Endothelial cell of hepatic sinusoid (primary cell): ENCODE data around the gene GOLGA8K.
"Not testable (repeated sequence)": the region's sequence is repeated elsewhere in the genome, so short reads cannot be mapped to it uniquely, and the experiment has no call there.

ENCODE experiments used
- in situ Hi-C: cut with HindIII; loops from 2 replicates; pipeline ENCODE4 v1.10.0; 2017; ENCODE audit warnings: low sequenced_read_pairs

Gene GOLGA8K, protein sequence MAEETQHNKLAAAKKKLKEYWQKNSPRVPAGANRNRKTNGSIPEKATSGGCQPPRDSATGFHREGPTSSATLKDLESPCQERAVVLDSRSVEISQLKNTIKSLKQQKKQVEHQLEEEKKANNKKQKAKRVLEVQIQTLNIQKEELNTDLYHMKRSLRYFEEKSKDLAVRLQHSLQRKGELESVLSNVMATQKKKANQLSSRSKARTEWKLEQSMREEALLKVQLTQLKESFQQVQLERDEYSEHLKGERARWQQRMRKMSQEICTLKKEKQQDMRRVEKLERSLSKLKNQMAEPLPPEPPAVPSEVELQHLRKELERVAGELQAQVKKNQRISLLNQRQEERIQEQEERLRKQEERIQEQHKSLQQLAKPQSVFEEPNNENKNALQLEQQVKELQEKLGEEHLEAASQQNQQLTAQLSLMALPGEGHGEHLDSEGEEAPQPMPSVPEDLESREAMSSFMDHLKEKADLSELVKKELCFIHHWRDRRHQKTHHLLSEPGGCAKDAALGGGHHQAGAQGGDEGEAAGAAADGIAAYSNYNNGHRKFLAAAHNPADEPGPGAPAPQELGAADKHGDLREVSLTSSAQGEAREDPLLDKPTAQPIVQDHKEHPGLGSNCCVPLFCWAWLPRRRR

DNA sequence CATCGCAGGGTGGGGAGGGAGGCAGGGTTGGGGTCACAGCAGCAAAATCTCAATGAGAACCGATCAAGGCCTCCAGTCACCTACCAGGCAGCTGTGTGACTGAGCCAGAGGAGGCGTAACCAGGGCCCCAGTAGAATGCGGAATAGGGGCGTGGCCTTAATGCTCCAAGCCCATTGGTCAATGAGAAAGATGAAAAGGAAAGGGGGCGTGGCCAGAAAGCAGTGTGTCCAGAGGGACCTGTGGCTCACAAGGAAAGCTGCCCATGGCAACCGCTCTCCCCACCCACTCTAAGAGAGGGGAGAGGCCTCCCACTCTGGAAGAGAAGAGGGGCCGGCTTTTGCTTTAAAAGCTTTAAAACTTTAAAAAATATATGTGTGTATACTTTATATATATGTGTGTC is at the start of gene GOLGA8K:
Gene GOLGA8K, minus strand, starts transcription at position 101 of the 400 bp plus-strand sequence. Its CDS starts 98 bp downstream, at position 3.
- in situ Hi-C loops: not testable (repeated sequence)

DNA sequence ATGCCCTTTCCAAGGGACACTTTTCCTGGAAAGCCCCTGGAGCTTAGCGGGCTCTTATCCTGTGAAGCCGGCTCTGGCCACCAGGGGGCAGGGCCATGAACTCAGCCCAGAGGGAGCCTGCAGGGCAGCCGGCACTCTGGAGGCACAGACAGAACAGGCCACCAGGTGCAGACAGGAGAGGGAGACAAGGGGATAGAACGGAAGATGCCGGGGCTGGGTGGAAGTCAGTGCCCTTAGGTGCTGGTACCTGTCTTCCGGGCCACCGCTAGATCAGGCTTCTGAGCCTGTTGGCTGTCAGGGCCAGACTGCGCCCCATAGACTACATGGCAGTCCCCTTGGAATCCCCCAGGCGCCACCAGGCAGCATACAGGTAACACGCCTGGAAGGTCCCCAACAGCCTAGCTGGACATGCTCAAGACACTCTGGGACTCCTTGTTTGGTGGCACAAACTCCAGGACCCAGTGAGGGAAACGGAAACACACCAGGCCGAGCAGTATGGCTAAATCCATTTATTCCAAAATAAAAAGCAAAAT is 37.4 kb upstream of the GOLGA8K start:
- in situ Hi-C loops: not testable (repeated sequence)

DNA sequence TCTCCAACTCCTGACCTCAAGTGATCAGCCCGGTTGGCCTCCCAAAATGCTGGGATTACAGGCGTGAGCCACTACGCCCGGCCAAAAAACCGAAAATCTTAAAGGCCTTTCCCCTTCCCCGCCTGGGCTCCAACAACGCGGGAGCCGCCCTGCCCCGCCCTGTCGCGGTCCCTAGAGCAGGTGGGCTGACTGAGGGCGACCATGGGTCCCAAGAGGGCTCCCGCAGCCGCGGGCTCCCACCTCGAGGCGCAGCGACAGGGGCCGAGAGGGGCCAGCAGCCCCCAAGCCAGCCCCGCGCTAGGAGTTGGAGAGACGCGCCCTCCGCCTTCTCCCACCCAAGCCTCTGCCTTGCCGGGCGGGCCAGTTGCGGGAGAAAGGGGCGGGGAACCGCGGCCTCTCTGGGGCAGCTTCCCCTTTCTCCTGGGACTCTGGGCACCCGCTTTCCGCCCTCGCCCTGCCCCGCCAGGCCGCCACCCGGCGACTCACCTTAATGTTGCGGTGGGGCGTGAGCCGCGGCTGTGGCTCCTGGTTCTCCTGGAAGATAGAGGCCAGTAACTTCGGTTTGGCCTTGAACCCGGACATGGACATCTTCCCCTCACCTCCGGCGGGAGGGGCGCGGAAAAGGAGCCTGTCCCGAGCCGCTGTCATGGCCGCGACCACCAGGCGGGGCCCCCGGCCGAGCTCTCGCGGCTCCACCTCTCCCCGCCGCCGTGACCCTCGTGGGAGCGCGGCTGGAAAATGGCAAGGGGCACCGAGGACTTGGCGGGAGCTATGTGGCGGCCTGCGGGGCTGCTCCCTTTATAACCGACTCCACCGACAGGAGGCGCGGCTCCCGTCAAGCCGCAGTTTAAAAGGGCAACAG is 31.2 kb upstream of the GOLGA8K start:
- in situ Hi-C loops: not testable (repeated sequence)

DNA sequence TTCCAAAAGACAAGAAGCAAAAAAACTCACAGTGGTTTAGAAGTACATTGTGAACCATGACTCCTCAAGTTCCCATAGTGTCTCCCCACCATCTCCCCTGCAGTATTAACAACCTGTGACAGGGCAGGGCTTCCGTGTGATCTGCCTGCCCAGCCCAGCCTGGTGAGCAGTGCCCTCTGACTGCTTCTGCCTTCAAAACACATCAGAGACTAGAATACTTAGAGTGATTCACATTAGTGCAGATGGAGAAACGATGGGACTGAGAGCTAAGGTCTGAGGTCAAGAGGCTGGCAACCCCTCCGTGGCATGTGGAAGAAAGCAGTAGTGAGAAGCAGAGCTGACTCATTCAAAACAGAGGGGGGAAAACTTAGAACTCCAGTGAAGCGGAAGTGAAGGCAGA is 24.5 kb upstream of the GOLGA8K start:
- in situ Hi-C loops: not testable (repeated sequence)

DNA sequence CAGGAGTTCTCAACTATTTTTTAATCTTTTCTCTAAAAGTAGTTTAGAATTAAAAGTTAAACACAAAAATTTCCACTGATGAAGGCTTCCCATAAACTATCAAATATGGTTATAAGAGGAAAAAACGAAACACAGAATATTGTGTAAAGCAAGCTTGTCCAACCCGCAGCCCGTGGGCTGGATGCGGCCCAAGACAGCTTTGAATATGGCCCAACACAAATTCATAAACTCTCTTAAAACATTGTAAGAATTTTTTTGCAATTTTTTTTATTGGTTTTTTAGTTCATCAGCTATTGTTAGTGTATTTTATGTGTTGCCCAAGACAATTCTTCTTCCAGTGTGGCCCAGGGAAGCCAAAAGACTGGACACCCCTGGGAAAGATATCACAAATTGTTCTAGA is 23.4 kb upstream of the GOLGA8K start:
- in situ Hi-C loops: not testable (repeated sequence)

DNA sequence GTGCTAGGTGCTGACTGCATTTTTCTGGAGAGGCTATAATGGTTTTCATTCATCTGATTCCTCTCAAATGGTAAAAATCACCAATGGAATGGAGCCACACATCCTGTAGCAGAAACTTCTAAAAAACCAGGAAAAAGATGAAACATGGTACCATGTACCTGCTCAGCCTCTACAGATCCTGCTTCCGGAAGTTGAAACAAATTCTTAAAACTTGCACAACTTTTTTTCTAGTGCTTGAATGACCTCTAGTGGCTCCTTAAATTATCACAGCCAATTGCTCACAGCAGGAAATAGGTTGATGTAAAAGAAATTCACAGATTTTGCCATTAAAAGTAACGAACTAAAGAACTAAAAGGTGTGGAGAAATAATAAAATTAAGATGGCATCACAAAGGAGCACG is 4.8 kb upstream of the GOLGA8K start:
- in situ Hi-C loops: not testable (repeated sequence)

DNA sequence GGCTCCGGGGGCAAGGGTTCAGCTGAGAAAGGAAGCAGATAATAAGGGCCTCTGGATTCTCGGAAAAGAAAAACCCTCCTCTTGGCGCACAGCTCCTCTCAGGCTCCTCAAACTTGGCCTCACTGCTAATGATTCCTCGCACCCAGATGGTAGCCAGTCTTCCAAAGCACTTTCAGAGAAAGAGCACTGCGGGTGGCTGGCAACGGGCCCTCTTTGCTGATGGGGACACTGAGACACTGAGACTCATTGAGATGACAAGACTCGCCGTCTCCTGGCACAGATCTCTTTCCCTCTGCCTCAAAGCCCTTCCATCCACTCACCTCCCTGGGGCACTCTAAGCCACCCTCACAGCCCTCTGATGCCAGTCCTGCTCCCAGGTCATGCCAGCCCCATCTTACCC is 6.6 kb downstream of the GOLGA8K start:
- in situ Hi-C loops: not testable (repeated sequence)

DNA sequence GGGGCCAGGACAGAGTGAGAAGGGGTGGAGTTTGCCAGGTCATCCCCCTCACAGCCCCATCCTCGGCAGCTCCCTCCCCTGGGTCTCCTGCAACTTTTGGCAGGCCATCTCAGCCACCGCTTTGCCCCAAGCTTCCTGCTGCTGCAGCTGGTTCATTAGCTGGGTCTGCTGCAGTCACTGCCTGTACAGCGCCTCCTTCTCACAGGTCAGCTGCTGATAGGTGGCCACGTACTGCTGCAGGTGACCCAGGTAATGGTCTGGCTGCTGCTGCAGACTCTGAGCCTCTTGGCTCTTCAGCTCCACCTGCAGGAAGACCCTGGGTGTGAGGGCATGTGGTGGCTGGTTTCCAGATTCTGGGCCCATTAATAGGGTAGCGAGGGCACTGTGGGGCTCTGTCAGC is 8.3 kb downstream of the GOLGA8K start:
- in situ Hi-C loops: not testable (repeated sequence)

DNA sequence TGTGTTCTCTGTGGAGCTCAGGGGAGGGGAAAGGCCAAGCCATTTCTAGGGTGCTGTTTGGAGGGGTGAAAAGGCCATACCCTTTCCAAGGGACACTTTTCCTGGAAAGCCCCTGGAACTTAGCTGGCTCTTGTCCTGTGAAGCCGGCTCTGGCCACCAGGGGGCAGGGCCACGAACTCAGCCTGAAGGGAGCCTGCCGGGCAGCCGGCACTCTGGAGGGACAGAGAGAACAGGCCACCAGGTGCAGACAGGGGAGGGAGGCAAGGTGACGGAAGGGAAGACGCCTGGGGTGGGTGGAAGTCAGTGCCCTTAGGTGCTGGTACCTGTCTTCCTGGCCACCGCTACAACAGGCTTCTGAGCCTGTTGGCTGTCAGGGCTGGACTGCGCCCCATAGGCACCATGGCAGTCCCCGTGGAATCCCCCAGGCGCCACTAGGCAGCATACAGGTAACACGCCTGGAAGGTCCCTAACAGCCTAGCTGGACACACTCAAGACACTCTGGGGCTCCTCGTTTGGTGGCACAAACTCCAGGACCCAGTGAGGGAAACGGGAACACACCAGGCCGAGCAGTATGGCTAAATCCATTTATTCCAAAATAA is 14.9 kb downstream of the GOLGA8K start:
- in situ Hi-C loops: not testable (repeated sequence)

DNA sequence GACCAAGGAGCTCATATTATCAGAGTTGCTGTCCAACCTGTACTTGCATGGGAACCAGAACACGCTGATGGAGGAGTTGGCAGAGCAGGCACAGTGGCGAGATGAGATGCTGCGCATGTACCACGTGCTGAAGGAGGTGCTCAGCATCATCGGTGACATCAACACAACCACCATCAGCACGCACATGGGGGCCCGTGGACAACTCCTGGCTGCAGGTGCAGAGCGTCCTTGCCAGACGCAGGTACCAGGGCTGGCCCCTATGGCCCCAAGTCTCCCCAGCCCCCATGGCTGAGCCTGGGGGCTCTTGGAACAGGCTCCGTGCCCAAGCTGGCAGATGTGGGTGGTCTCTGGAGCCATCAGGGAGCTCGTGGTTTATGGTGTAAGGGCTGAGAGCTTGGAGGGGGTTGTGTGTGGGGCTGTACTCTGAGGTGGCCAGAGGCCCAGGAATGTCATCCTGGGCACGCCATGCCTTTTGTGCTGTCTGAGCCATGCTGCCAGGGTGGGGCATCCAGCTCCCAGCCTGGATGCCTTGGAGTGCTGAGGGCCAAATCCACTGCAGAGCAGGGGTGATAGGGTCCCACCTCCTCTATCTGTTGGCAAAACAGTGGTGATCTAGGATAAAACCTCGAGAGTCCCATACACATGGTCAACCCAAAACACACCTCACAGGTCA is 17.1 kb downstream of the GOLGA8K start:
- in situ Hi-C loops: not testable (repeated sequence)

DNA sequence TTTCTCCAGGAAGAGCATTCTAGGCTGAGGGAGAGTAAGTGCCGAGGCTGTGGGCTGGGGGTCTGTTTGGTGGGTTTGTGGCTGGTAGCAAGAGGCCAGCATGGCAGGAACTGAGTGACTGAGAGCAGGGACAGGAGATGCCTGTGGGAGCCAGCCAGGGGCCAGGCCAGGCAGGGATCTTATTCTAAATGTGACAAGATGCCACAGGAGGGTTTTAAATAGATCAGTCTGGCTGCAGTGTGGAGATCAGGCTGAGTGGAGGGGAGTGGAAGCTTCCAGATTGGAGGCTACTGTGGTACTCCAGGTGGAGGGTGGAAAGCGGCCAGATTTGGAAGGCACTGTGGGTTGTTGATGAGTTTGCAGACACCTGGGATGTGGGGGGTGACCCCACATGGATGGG is 28.9 kb downstream of the GOLGA8K start:
- in situ Hi-C loops: not testable (repeated sequence)

DNA sequence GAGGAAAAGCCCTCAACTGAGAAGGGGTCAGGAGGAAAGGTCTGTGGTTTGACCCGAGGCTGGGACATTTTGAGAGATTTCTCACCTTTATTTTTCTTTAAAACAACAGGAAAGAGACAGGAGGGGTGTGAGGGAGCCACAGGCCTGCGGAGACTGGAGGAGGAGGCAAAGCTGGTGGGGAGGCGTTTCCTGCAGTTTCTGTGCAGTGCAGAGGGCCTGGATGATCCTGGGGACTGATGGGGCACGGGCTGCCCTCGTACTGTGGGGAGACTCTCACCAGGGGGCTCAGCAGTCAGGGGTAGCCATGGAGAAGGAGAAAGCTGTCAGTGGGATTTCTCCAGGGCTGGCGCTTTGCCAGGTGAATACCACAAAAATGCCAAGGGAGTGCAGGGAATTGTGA is 29.4 kb downstream of the GOLGA8K start:
- in situ Hi-C loops: not testable (repeated sequence)

DNA sequence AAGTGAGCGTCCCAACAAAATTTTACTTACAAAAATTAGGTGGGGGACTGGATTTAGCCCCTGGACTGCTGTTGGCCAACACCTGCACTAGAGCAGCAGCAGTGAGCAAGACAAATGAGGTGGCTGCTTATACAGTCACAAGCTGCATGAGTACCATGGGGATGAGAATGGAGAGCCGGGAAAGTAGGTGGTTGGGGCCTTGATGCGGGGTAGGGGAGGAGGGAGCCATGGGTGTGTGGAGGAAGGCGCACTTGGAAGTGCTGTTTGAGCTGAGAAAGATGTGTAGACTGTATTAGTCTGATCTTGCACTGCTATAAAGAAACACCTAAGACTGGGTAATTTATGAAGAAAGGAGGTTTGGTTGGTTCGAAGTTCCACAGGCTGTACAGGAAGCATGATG is 31.0 kb downstream of the GOLGA8K start:
- in situ Hi-C loops: not testable (repeated sequence)

DNA sequence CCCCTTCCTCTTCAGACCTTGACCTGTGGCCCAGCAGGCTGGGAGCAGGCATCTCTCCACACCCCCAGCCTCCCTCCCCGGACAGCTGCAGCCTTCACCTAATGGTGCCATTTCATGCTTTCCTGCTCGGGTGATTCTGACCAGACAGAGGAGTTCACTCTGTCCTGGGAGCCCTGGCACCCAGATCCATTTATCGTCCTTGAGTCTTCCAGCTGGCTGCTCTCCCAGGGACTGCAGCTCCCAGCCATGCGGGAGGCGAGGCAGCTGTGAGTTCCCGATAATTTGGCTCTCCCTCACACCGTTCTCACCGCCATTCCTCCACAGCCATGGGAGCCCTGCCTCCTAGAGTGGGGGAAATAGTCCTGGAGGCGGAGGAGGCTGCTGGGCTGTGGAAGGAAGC is 32.6 kb downstream of the GOLGA8K start:
- in situ Hi-C loops: not testable (repeated sequence)

DNA sequence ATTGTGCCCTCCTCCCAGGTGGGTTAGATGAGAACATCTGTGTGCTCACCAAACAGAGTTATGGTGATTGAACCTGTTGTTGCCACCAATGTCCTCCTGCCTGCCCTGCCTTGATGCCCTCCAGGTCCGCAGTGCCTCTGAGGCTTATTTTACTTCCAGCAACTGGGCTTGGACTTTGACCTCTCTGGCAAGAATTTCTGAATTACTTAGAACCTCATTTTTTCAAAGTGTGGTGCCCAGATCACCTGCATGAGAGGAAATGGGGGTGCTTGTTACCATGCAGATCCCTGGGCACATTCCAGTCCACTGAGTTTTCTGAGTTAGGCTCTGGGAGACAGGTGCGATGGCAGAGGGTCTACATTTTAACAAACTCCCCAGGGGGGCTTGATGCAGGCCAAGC is 33.0 kb downstream of the GOLGA8K start:
- in situ Hi-C loops: not testable (repeated sequence)

DNA sequence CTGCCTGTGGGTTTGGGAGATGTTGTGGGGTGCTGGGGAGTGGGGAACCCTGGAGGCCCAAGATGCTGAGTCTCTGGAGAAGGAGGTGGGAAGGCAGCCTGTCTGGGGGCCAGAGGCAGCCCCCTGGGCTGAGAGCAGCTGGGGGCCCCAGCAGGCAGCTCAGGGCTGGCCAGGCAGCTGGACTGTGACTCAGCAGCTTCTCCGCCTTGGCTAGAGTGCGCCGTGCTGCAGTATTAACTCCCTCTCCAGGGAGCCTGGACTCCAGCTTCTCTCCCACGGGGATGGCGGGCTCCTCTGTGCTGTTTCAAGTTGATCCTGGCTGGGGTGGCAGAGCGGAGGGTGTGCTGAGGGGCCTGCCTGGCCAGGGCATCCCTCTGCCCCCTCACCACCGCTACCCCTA is 36.6 kb downstream of the GOLGA8K start:
- in situ Hi-C loops: not testable (repeated sequence)

DNA sequence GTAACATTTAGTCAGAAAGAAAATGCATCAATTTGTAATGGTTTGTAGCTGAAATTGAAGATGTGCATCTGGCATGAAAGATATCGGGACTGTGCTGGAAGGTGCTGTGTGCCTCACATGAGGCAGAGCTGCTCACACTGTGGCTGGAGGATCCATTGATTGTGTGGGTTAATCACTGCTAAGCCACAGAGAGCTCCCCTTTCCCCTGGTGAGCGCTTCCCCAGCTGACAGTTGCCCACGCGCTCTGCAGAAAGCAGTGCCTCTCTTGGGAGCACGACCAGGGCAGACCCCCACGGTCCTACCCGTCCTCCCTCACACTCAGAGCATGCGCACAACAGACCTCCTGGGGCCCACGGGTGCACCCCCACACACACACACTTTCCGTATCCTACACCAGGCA is 37.1 kb downstream of the GOLGA8K start:
- in situ Hi-C loops: not testable (repeated sequence)

DNA sequence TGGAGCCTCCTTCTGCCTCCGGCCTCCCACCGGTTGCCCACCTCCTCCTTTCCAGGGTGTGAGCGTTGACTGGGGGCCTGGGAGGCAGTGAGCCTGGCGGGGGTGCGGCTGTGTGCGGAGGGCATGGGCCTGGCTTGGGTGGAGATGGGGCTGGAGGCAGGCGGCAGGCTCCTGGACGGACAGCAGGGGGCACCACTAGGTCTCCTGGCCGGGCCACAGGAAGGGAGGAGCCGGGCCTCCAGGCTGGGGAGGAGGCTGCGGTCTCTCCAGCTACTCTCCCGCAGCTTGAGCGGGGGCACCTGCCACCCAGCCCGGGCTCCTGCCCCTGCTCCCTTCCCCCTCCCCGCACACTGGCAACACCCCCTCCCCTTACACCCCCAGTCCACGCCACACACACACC is 38.1 kb downstream of the GOLGA8K start:
- in situ Hi-C loops: not testable (repeated sequence)

DNA sequence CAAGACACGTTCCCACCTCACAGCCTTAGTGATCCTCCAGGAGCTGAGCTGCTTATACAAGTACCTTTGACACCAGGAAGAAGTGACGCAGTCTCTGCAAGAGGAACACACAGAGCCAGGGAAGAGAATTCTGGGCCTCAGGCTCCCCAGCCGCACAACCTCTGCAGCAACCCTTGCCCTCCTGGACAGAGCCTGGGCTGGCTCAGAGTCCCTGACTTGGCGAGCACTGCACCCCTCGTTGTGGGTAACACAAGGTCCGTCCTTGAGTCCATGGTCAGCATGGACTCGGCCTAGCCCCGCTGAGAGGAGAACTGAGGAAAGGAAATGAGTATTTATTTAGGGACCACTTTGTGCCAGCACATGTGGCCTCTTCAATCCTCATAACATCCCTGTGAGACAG is 39.6 kb downstream of the GOLGA8K start:
- in situ Hi-C loops: not testable (repeated sequence)

DNA sequence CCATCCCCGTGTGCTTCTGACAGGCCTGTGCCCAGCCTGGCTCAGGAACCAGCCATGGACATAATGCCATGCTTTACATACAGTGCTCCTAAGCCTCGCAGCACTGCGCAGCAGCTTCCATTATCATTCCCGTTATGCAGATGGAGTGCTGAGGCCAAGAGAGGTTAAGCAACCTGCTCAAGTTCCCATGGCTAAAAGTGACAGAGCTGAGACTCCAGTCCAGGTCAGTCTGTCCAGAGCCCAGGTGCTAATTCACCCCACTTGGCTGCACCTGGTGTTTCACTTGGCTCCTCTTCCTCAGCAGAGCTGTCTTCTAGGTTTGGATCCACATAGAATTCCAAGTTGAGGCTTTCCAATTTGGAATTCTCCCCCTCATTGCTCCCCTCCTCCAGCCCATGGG is 41.4 kb downstream of the GOLGA8K start:
- in situ Hi-C loops: not testable (repeated sequence)
